Islet precursor cell (in vitro differentiated cells): ENCODE measurements around the gene SDR42E1.
"Not testable (repeated sequence)": the region's sequence is repeated elsewhere in the genome, so short reads cannot be mapped to it uniquely, and the experiment has no call there.

Source experiments
- DNase-seq: peaks from one replicate; pipeline ENCODE4 v3.0.0-alpha.2; 2018

Gene SDR42E1

GRCh38 chr16:82002831-82003230 is 8.4 kb downstream of the SDR42E1 start:
- DNase-seq: no peak

GRCh38 chr16:81997738-81998137 is 13.5 kb downstream of the SDR42E1 start:
- DNase-seq: peak; percentile 61

- DNase-seq: peak; percentile 70
These were observed 14.4 kb downstream of the SDR42E1 start for GRCh38 chr16:81996664-81997509.

- DNase-seq: no peak
These were observed 15.6 kb downstream of the SDR42E1 start for GRCh38 chr16:81995651-81996050.

GRCh38 chr16:81994485-81994884 is 16.8 kb downstream of the SDR42E1 start:
- DNase-seq: no peak

GRCh38 chr16:81992859-81993258 is 18.4 kb downstream of the SDR42E1 start:
- no peak for DNase-seq

GRCh38 chr16:81987706-81988105 is 23.6 kb downstream of the SDR42E1 start:
- no peak for DNase-seq

- DNase-seq: no peak
These were observed 24.1 kb downstream of the SDR42E1 start for GRCh38 chr16:81987121-81987520.

GRCh38 chr16:81977335-81977942 is 33.8 kb downstream of the SDR42E1 start:
- DNase-seq: not testable (repeated sequence)

GRCh38 chr16:81975637-81976036 is 35.6 kb downstream of the SDR42E1 start:
- no peak for DNase-seq

GRCh38 chr16:81973737-81974136 is 37.5 kb downstream of the SDR42E1 start:
- no peak for DNase-seq

GRCh38 chr16:81971853-81972252 is 39.4 kb downstream of the SDR42E1 start:
- DNase-seq: no peak

GRCh38 chr16:81967358-81967757 is 43.9 kb downstream of the SDR42E1 start:
- no peak for DNase-seq

- DNase-seq: no peak
These were observed 46.5 kb downstream of the SDR42E1 start for GRCh38 chr16:81964808-81965207.

GRCh38 chr16:81956213-81956948 is 54.9 kb downstream of the SDR42E1 start:
- no peak for DNase-seq

- DNase-seq: no peak
These were observed 59.7 kb downstream of the SDR42E1 start for GRCh38 chr16:81951564-81951963.

- no peak for DNase-seq
These were observed 65.1 kb downstream of the SDR42E1 start for GRCh38 chr16:81946206-81946605.

- no peak for DNase-seq
These were observed 65.6 kb downstream of the SDR42E1 start for GRCh38 chr16:81945665-81946064.

- DNase-seq: no peak
These were observed 69.2 kb downstream of the SDR42E1 start for GRCh38 chr16:81942007-81942601.

- DNase-seq: no peak
These were observed 70.3 kb downstream of the SDR42E1 start for GRCh38 chr16:81940781-81941560.

- DNase-seq: no peak
These were observed 71.9 kb downstream of the SDR42E1 start for GRCh38 chr16:81939164-81940056.
